NCI-H187 treated with DMSO at 0.1 percent for 48 hours (cell line): ENCODE results near the gene TRAF2.
"Not testable (repeated sequence)": the region's sequence is repeated elsewhere in the genome, so short reads cannot be mapped to it uniquely, and the experiment has no call there.

ENCODE experiments used
- DNase-seq: peaks from one replicate; lab custom pipeline; 2025; lab: John Stamatoyannopoulos, UW

TRAF2 gene

GRCh38 chr9:136882109-136882946 is 4.0 kb upstream of the TRAF2 start:
- DNase-seq = no peak

DNA sequence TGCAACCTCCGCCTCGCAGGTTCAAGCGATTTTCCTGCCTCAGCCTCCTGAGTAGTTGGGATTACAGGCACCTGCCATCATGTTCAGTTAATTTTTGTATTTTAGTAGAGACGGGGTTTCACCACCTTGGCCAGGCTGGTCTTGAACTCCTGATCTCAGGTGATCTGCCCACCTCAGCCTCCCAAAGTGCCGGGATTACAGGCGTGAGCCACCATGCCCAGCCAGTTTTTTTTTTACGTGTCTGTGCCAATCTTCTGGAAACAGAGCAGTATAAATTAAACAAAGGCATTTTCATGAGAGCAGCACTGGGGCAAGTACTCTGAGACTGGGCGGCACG is 3.4 kb upstream of the TRAF2 start:
- not testable (repeated sequence) for DNase-seq

GRCh38 chr9:136883670-136884069 is 2.6 kb upstream of the TRAF2 start:
- not testable (repeated sequence) for DNase-seq

DNA sequence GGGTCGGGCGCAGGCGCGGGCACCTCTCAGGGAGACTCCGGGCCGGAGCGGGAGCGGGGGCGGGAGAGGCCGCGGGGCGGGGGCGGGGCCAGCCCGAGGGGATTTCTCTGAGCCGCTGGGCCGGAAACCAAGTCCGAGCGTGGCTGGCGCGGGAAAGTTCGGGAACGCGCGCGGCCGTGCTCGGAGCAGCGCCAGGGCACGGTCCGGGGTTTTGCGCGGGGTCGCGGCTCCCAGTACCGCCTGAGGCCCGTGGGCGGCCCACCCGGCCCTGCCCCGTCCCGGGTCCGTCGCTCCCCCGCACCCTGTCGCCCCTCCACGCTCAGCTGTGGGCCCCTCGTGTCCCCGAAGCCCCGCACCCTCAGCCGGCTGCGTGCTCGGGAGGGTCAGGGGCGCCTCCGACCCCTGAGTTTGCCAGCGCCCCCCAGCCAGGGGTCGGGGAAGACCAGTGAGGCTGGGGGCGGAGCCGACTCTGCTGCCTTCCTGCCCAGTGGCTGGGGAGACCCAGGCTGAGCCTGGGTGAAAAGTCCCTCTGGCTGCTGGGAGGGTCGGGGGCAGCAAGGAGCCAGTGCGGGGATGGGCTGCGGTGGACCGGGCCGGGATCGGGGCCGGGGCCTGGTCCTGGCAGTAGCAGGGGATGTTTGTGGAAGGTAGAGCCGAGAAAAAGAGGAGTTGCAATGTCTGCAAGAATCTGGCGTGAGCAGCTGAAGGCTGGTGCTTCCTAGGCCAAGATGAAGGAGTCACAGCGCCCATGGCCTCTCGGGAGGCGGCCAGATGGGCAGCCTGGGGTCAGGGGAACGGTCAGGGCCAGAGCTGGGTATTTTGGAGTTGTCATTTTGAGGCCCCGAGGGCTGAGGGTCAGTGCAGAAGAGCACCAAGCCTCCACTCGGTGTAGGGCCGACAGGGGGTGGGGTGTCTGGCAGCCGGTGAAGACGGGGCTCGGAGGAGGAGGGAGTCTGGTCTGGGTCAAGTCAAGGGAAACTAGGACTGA is 588 bp downstream of the TRAF2 start:
- DNase-seq = no peak

DNA sequence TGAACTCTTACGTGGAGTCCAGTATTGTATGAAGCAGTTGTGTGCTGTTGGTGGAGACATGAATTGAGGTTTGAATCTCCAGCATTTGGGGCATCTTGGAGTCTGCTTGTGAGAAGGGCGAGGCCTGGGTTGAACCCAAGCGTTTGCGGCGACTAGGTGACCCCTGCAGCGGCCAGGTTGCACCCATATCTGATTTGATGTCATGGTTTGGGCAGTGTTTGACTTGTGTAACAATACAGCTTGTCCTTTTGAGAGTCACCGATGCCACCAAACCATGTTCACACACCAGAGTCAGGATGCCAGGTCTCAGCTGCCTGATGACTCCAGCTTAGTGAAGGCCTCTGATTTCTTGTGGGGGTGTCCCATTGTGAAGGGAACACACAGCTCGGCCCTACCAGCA is 2.1 kb downstream of the TRAF2 start:
- DNase-seq = no peak

GRCh38 chr9:136889858-136890257 is 3.5 kb downstream of the TRAF2 start:
- DNase-seq = no peak

DNA sequence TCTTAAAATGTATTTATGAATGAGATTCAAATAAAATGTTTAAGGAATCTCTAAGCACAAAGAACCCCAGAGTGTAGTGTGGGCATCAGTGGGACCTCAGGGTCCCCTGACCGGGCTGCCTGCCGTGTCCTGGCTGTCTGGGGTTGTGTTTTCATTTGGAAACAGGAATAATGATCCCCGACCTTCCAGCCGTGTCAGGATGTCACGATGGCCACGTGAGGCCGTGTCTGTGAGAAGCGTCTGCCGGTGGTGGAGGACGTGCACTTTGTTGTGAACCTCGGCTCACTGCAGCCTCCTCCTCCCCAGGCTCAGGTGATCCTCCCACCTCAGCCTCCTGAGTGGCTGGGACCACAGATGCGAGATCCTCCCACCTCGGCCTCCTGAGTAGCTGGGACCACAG is 4.3 kb downstream of the TRAF2 start:
- no peak for DNase-seq

- no peak for DNase-seq
These were observed 9.7 kb downstream of the TRAF2 start for GRCh38 chr9:136896027-136896426.

GRCh38 chr9:136898483-136899100 is 12.3 kb downstream of the TRAF2 start:
- DNase-seq = no peak

DNA sequence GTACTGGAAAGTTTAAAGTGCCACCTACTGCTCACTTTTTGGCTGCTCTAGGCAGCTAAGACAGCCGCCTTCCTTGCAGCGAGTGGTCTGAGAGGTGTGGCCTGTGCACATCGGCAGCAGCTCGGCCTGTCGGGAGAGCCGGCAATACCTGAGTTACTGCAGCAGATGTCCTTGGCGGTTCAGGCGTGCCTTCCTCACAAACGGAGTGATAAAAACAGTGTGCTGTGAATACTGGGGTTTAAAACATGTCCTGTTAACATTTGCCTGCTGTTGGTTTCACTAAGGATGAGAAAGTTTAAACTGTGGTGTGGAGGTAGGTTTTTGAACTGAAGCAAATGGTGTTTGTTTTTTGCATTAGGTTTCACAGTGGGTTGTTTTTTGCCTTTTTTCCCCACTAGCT is 12.9 kb downstream of the TRAF2 start:
- no peak for DNase-seq

DNA sequence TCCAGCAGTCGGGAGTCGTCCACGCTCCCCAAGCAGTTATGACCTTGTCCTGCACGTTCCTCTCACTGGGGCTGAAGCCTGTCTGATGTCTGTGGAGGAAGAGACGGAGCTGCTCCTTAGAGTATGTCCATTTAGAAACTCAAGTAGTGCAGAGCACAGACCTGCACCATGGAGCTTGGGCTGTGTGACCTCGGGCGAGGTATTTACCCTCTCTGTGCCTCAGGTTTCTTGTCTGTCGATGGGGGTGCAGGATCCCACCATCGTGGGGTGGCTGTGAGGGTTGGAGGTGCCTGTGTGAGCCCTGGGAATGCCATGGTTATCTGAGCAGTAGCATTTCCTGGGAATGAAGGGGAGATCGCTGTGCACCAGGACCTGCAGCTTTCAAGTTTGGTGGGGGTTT is 14.2 kb downstream of the TRAF2 start:
- no peak for DNase-seq

DNA sequence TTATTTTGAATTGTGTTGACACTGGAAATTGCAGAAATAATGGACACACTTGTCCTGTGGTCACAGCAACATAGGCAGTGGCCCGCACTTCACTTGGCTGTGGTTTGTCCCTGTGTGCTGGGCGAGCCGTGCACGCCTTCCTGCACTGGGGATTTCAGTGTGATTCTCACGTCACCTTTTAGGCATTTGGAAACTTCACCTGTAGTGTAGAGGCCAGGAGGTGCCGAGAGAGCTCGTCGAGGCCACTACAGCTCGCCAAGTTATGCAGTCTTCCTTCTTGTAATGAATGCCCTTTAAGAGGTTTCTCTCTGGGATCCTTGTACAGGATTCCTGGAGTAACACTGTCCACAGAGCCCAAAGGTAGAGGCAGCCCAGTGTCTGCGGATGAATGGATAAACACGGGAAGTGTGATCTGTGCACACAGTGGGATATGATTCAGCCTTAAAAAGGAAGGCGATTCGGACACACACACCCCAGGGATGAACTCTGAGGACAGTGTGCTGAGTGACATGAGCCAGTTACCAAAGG is 14.7 kb downstream of the TRAF2 start:
- no peak for DNase-seq

- no peak for DNase-seq
These were observed 15.4 kb downstream of the TRAF2 start for GRCh38 chr9:136901516-136902258.

DNA sequence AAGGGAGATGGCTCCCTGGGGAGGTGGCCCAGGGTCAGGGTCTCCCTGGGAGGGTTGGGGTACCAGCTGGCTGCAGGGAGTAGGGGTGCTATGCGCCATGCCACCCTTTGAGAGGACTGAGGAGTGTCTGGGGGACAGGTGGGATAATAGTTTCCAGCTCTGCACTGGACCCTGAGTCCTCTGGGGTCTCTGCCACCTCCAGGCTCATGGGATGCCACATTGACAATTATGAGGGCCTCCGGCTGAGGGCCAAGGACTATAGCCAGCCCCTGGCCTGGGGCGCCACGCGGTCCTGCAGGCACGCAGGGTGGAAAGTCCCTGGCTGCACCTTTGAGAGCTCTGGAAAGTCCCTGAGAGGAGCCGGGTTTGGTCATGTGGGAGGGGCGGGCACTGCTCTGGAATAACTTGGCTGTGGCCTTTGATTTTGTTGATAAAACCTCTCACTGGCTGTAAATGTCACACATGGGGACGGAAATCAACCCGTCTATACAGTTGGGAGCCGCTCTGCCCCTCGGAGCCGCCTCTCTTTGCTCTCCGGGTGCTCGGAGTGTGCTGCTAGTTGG is 16.0 kb downstream of the TRAF2 start:
- DNase-seq = no peak

GRCh38 chr9:136903041-136903554 is 16.8 kb downstream of the TRAF2 start:
- DNase-seq = no peak

GRCh38 chr9:136906266-136906665 is 19.9 kb downstream of the TRAF2 start:
- no peak for DNase-seq

DNA sequence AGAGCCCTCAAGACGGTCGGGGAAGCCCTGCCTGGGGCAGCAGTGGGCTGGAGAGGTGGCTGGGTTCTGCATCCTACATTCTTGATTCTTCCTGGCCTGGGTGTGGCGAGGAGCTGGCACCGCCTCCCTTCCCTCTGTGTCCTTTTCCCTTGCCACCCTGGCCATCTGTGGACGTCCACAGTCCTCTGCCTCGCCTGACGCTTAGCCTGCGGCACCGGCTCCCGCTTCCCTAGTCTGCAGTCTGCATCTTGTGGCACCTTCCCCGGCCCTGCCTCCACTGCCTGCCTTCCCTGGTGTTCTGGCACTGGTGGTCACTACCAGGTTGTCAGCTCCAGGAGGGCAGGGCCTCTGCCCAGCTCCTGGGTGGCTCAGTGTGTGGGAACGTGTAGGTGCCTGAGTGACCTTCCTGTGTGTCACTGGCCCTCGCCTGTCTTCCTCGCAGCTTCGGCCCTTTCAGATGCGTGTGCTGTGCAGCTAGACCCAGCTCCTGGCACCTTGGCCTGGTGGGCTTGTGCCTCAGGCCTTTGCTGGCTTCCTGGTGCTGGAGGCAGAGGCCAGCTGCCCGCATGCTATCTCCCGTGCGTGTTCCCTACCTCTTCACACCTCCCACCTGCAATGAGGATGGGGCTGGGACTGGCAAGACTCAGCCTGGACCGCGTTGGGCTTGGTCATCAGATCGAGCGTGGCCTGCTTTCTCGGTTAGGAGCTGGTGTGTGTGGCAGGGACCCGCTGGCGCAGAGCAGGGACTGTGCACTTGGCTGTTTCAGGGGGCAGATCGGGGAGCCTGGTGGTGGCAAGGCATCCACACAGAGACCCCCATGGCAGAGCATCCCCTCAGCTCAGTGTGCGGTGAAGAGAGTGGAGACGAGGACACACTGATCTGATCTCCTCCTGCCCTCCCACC is 20.9 kb downstream of the TRAF2 start:
- no peak for DNase-seq

GRCh38 chr9:136910197-136910900 is 24.0 kb downstream of the TRAF2 start:
- no peak for DNase-seq

DNA sequence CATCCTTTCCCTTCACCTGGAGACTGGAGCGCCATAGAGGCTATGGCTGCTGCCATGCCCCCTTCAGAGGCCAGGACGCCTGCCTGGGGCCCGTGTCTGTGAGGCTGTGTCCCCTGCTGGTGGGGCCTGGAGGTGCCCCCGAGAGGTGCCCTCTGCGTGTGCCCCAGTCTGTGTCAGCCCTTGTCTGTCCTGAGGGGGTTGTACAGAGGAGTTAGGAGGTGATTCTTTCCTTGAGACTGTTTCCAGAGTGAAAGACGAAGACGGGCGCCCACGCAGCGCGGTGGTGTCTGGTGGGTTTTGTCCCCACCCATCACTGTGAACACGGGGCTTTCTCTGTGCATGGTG is 24.6 kb downstream of the TRAF2 start:
- no peak for DNase-seq
